ENCODE data around the gene FRRS1L.

Gene FRRS1L

DNA sequence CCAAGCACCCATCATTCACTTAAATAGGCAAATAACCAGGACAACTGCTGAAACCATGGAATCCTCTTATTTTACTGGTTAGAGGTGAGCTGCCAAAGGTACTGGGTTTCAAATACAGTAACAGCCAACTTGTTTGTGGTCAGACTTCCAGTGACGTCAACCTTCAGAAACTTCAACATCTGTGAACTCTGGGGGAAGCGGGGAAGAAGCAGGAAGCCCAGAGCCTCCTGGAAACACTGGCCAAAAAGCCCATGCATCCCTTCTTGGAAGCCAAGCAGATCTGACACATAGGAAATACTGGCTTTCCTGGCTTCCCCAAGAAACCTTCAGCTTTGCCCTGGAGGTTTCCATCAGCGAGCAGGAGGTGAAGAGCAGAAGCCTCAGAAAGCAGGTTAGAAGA lies 4.9 kb upstream of the FRRS1L start:
- H3K27ac ChIP-seq (ENCODE audit: low read depth, low read length, poor library complexity, severe bottlenecking) = no peak overlapping the region
- H3F3A ChIP-seq (ENCODE audit: insufficient read depth, low read length) = no peaks in the 10 kb centered on the region
- no peaks in the 10 kb centered on the region for H3K36me3 ChIP-seq (ENCODE audit: insufficient read depth, low read length)
- no peaks in the 10 kb centered on the region for H4K20me1 ChIP-seq (ENCODE audit: insufficient read depth, low read length)
- no peak overlapping the region for H3K4me2 ChIP-seq (ENCODE audit: low read length)
- no peaks in the 10 kb centered on the region for H3K79me2 ChIP-seq (ENCODE audit: insufficient read depth, low read length)
- H3K9ac ChIP-seq (ENCODE audit: low read length) = no peak overlapping the region
- TF ChIP-seq, protein P1, sequence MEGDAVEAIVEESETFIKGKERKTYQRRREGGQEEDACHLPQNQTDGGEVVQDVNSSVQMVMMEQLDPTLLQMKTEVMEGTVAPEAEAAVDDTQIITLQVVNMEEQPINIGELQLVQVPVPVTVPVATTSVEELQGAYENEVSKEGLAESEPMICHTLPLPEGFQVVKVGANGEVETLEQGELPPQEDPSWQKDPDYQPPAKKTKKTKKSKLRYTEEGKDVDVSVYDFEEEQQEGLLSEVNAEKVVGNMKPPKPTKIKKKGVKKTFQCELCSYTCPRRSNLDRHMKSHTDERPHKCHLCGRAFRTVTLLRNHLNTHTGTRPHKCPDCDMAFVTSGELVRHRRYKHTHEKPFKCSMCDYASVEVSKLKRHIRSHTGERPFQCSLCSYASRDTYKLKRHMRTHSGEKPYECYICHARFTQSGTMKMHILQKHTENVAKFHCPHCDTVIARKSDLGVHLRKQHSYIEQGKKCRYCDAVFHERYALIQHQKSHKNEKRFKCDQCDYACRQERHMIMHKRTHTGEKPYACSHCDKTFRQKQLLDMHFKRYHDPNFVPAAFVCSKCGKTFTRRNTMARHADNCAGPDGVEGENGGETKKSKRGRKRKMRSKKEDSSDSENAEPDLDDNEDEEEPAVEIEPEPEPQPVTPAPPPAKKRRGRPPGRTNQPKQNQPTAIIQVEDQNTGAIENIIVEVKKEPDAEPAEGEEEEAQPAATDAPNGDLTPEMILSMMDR (IDR thresholded peaks at IDR 0.05; ENCODE audit: low read length) = no peak
- no peak for TF ChIP-seq EZH2 (IDR thresholded peaks at IDR 0.05; ENCODE audit: borderline replicate concordance, low read length)
- H3K4me1 ChIP-seq (ENCODE audit: insufficient read depth, low read length, severe bottlenecking) = no peaks in the 10 kb centered on the region
- H3K9me3 ChIP-seq (ENCODE audit: low read length) = no peaks in the 10 kb centered on the region
- no peak overlapping the region for H3K4me3 ChIP-seq (ENCODE audit: low read depth, low read length, poor library complexity, severe bottlenecking)
- no peak overlapping the region for H2AFZ ChIP-seq (ENCODE audit: low read length)
- H3K9me2 ChIP-seq (ENCODE audit: low read depth, low read length) = no peaks in the 10 kb centered on the region
- no peaks in the 10 kb centered on the region; the same call in 1 of the 2 replicates for H3K27me3 ChIP-seq (ENCODE audit: insufficient read depth, low read length)

DNA sequence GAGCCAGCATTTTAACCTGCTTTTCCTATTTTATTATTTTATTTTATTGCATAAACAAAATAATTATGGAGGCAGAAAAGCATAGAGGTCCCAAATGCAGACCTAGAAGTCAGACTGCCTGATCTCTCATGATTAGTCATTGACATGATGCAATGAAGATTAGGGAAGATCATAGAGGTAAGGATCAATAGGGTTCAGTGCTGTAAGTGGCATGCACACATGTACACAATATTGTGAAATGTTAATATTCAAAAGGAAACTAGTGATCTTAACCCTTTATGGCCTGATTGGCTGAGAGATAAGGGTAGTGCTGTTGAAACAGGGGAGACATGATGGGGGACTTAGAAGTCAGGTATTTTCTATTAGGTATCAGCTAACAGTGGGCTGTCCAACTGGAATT lies 1.1 kb upstream of the FRRS1L start:
- no peak for TF ChIP-seq EZH2 (IDR thresholded peaks at IDR 0.05; ENCODE audit: borderline replicate concordance, low read length)
- TF ChIP-seq, protein P1 (IDR thresholded peaks at IDR 0.05; ENCODE audit: low read length) = no peak
- no peaks in the 10 kb centered on the region for H3K4me1 ChIP-seq (ENCODE audit: insufficient read depth, low read length, severe bottlenecking)

DNA sequence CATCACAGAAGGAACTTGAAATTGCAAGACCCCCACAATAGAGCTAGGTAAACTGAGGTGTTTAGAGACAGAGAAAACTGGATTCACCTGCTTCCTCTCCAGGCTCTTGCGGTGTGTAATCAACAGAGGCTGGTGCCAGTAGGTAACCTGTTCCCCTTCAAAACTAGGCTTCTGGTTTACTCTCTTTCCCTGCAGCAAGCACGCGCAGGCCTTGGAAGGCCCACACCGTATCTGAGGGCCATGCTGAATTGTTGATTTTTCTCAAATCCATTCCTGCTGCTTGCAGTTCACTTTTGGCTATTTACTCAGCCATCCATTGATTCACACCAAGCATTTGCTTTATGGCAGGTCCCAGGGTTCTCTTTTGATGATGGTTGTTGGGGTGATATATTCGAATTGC lies 667 bp upstream of the FRRS1L start:
- Histone ChIP-seq H2AFZ (ENCODE audit: low read length) (no peak overlapping the region), H3K27ac (ENCODE audit: low read depth, low read length, poor library complexity, severe bottlenecking) (no peak overlapping the region), H3K9me2 (ENCODE audit: low read depth, low read length) (no peaks in the 10 kb centered on the region)

More for the DNA sequence above, 1.1 kb upstream of the FRRS1L start:
- Histone ChIP-seq H3K9me2 (ENCODE audit: low read depth, low read length) (no peaks in the 10 kb centered on the region), H2AFZ (ENCODE audit: low read length) (no peak overlapping the region), H3F3A (ENCODE audit: insufficient read depth, low read length) (no peaks in the 10 kb centered on the region), H4K20me1 (ENCODE audit: insufficient read depth, low read length) (no peaks in the 10 kb centered on the region), H3K9ac (ENCODE audit: low read length) (no peak overlapping the region), H3K79me2 (ENCODE audit: insufficient read depth, low read length) (no peaks in the 10 kb centered on the region), H3K4me3 (ENCODE audit: low read depth, low read length, poor library complexity, severe bottlenecking) (no peak overlapping the region), H3K36me3 (ENCODE audit: insufficient read depth, low read length) (no peaks in the 10 kb centered on the region), H3K27ac (ENCODE audit: low read depth, low read length, poor library complexity, severe bottlenecking) (no peak overlapping the region), H3K27me3 (ENCODE audit: insufficient read depth, low read length) (peaks cover 4% of the 10 kb centered on the region; the same call in 1 of the 2 replicates), H3K4me2 (ENCODE audit: low read length) (no peak overlapping the region), H3K9me3 (ENCODE audit: low read length) (no peaks in the 10 kb centered on the region)

More for the DNA sequence above, 667 bp upstream of the FRRS1L start:
- no peak overlapping the region for H3K4me2 ChIP-seq (ENCODE audit: low read length)
- H3K36me3 ChIP-seq (ENCODE audit: insufficient read depth, low read length) = no peaks in the 10 kb centered on the region
- H3K4me3 ChIP-seq (ENCODE audit: low read depth, low read length, poor library complexity, severe bottlenecking) = no peak overlapping the region
- H3K79me2 ChIP-seq (ENCODE audit: insufficient read depth, low read length) = no peaks in the 10 kb centered on the region
- no peak for TF ChIP-seq EZH2 (IDR thresholded peaks at IDR 0.05; ENCODE audit: borderline replicate concordance, low read length)
- TF ChIP-seq, protein P1 (IDR thresholded peaks at IDR 0.05; ENCODE audit: low read length) = no peak
- H3K27me3 ChIP-seq (ENCODE audit: insufficient read depth, low read length) = peaks cover 4% of the 10 kb centered on the region; the same call in 1 of the 2 replicates
- no peaks in the 10 kb centered on the region for H4K20me1 ChIP-seq (ENCODE audit: insufficient read depth, low read length)
- H3K4me1 ChIP-seq (ENCODE audit: insufficient read depth, low read length, severe bottlenecking) = no peaks in the 10 kb centered on the region
- no peaks in the 10 kb centered on the region for H3K9me3 ChIP-seq (ENCODE audit: low read length)
- no peaks in the 10 kb centered on the region for H3F3A ChIP-seq (ENCODE audit: insufficient read depth, low read length)
- no peak overlapping the region for H3K9ac ChIP-seq (ENCODE audit: low read length)

Measured in OCI-LY1 (cell line).